Mesendoderm (in vitro differentiated cells): ENCODE results near the gene ABCB11.
"Not testable (repeated sequence)": the region's sequence is repeated elsewhere in the genome, so short reads cannot be mapped to it uniquely, and the experiment has no call there.

Experiments used
- DNase-seq: peaks from one replicate; pipeline ENCODE4 v3.0.0; 2013
- H2AK5ac ChIP-seq: 2 replicates; pipeline ENCODE4 v1.6.1; 2013; ENCODE audit warnings: low read length, inconsistent platforms
- H2BK120ac ChIP-seq: 2 replicates; pipeline ENCODE4 v1.6.1; 2013; ENCODE audit warnings: low read depth, mild to moderate bottlenecking, low read length, moderate library complexity, mixed read lengths
- H2BK15ac ChIP-seq: replicated peaks from 2 replicates; pipeline ENCODE4 v1.6.1; 2013; ENCODE audit warnings: low read depth, mild to moderate bottlenecking, moderate library complexity
- H2BK5ac ChIP-seq: 2 replicates; pipeline ENCODE4 v1.6.1; 2013; ENCODE audit warnings: low read length, inconsistent platforms
- H3K18ac ChIP-seq: 2 replicates; pipeline ENCODE4 v1.6.1; 2013; ENCODE audit warnings: mild to moderate bottlenecking, low read length, mixed read lengths
- H3K23ac ChIP-seq: one replicate; pipeline ENCODE4 v1.6.1; 2013; ENCODE audit warnings: low read length
- H3K27ac ChIP-seq: 2 replicates; pipeline ENCODE4 v1.5.1; 2013; ENCODE audit warnings: low read depth, mild to moderate bottlenecking, inconsistent platforms, low read length, moderate library complexity
- H3K27me3 ChIP-seq: 2 replicates; pipeline ENCODE4 v1.6.1; 2013; ENCODE audit warnings: low read length, control low read depth, mild to moderate bottlenecking, inconsistent platforms; ENCODE audit not compliant: insufficient read depth, poor library complexity
- H3K36me3 ChIP-seq: 2 replicates; pipeline ENCODE4 v1.6.1; 2013; ENCODE audit warnings: low read length, inconsistent platforms; ENCODE audit not compliant: control insufficient read depth, insufficient read depth
- H3K4ac ChIP-seq: one replicate; pipeline ENCODE4 v1.6.1; 2013; ENCODE audit warnings: low read depth, mild to moderate bottlenecking, low read length, moderate library complexity
- H3K4me1 ChIP-seq: 2 replicates; pipeline ENCODE4 v1.6.1; 2013; ENCODE audit warnings: low read depth, low read length, inconsistent platforms; ENCODE audit not compliant: control insufficient read depth
- H3K4me2 ChIP-seq: 2 replicates; pipeline ENCODE4 v1.6.1; 2013; ENCODE audit warnings: low read length
- H3K4me3 ChIP-seq: 2 replicates; pipeline ENCODE4 v1.5.1; 2013; ENCODE audit warnings: mild to moderate bottlenecking, low read length
- H3K56ac ChIP-seq: one replicate; pipeline ENCODE4 v1.6.1; 2013; ENCODE audit warnings: low read length
- H3K79me1 ChIP-seq: 2 replicates; pipeline ENCODE4 v1.6.1; 2013; ENCODE audit warnings: low read length, inconsistent platforms
- H3K79me2 ChIP-seq: 2 replicates; pipeline ENCODE4 v1.6.1; 2013; ENCODE audit warnings: mild to moderate bottlenecking, low read length; ENCODE audit not compliant: control insufficient read depth, insufficient read depth
- H3K9ac ChIP-seq: 2 replicates; pipeline ENCODE4 v1.6.1; 2013; ENCODE audit warnings: low read length, inconsistent platforms
- H4K5ac ChIP-seq: one replicate; pipeline ENCODE4 v1.6.1; 2013; ENCODE audit warnings: low read length
- H4K8ac ChIP-seq: one replicate; pipeline ENCODE4 v1.6.1; 2013; ENCODE audit warnings: low read depth, mild to moderate bottlenecking, control low read depth, low read length, moderate library complexity
- WGBS: extraction: QIAGEN DNeasy Blood & Tissue Kit; methylation state at CpG from one replicate; pipeline ENCODE4 v1.1.7; 2013; ENCODE audit warnings: low lambda C conversion rate, missing lambda C conversion rate; ENCODE audit not compliant: insufficient coverage; ENCODE audit errors: extremely low coverage; 5-methylcytosine and 5-hydroxymethylcytosine counted together

Gene ABCB11

DNA sequence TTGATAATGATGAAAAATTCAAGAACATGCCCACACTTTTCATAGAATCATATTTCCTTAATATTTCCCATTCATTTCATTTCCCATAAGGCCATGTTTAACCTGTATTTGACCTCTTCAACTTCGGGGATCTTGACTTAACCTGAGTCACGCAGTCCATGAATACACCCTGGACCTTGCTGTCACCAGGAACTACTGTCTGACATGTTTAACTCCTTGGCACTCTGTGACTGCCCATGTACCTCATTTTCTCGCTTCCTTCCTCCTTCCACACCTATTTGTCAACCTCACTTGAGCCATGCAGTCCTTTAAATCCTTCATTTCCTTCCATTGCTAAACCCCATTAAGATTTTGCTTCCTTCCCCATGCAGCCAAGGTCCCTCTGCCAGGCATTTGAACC lies 16.3 kb downstream of the ABCB11 start:
- Histone ChIP-seq H3K36me3 (no peaks in the 10 kb centered on the region), H3K4ac (no peak overlapping the region), H2AK5ac (peak overlapping the region; percentile 8), H3K18ac (no peak overlapping the region), H2BK5ac (no peak overlapping the region), H3K4me2 (no peak overlapping the region), H3K27ac (no peak overlapping the region), H3K79me1 (no peaks in the 10 kb centered on the region), H3K4me3 (no peak overlapping the region), H3K56ac (peak overlapping the region; percentile 17), H3K23ac (no peak overlapping the region), H3K27me3 (no peaks in the 10 kb centered on the region), H3K4me1 (peaks cover 10% of the 10 kb centered on the region), H2BK120ac (no peak overlapping the region), H4K8ac (no peak overlapping the region), H4K5ac (no peak overlapping the region), H2BK15ac (no peak overlapping the region), H3K79me2 (no peaks in the 10 kb centered on the region), H3K9ac (no peak overlapping the region)
- DNase-seq, result no peak
- no CpG with 5 or more reads among the region's 3 CpGs for WGBS

GRCh38 chr2:169013628-169014026 lies 17.5 kb downstream of the ABCB11 start:
- no peak overlapping the region for H3K23ac ChIP-seq
- no peak overlapping the region for H3K9ac ChIP-seq
- H3K4me2 ChIP-seq, result no peak overlapping the region
- no peak overlapping the region for H2BK15ac ChIP-seq
- no peak overlapping the region for H3K4me3 ChIP-seq
- no peak overlapping the region for H3K27ac ChIP-seq
- DNase-seq, result no peak
- no peak overlapping the region for H4K8ac ChIP-seq
- no peak overlapping the region for H3K4ac ChIP-seq
- H3K56ac ChIP-seq, result no peak overlapping the region
- H3K27me3 ChIP-seq, result no peaks in the 10 kb centered on the region
- H3K79me2 ChIP-seq, result no peaks in the 10 kb centered on the region
- H2BK120ac ChIP-seq, result no peak overlapping the region
- no peak overlapping the region for H4K5ac ChIP-seq
- no peak overlapping the region for H2AK5ac ChIP-seq
- H3K36me3 ChIP-seq, result no peaks in the 10 kb centered on the region
- H3K79me1 ChIP-seq, result no peaks in the 10 kb centered on the region
- H2BK5ac ChIP-seq, result no peak overlapping the region
- H3K4me1 ChIP-seq, result peaks cover 10% of the 10 kb centered on the region
- no CpG with 5 or more reads among the region's 4 CpGs for WGBS
- H3K18ac ChIP-seq, result no peak overlapping the region

GRCh38 chr2:169012812-169013627 lies 18.1 kb downstream of the ABCB11 start:
- H4K8ac ChIP-seq, result no peak overlapping the region

DNA sequence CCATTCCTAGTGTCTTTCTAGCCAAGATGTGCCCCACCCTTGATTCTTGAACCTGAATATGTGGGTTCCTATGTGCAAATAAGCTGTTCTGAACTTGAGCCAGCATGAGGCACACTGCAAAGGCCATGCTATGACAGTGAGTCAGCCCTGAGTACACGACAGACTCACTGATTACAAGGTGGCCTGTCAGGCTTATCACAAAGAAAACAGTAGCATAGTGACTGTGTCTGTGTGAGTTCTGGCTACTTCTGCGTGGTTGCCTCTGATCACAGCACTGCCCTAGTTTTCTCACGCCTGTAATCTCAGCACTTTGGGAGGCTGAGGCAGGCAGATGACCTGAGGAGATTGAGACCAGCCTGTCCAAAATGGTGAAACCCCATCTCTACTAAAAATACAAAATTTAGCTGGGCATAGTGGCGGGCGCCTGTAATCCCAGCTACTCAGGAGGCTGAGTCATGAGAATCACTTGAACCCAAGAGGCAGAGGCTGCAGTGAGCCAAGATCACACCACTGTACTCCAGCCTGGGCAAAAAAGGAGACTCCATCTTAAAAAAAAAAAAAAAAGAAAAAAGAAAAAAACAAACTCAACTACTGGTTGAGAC lies 18.8 kb downstream of the ABCB11 start:
- H3K27me3 ChIP-seq, H2BK5ac ChIP-seq, H3K79me1 ChIP-seq, H2AK5ac ChIP-seq, H4K8ac ChIP-seq, H3K36me3 ChIP-seq, H3K79me2 ChIP-seq, H3K9ac ChIP-seq, H3K23ac ChIP-seq, H3K27ac ChIP-seq, H3K4me2 ChIP-seq, H4K5ac ChIP-seq, H3K4me3 ChIP-seq, H2BK15ac ChIP-seq, H2BK120ac ChIP-seq, H3K4me1 ChIP-seq, H3K18ac ChIP-seq, H3K56ac ChIP-seq: not testable (repeated sequence)
- H3K4ac ChIP-seq, result peak overlapping the region; percentile 55
- WGBS, result no CpG with 5 or more reads among the region's 5 CpGs
- peak; percentile 92 for DNase-seq

More at GRCh38 chr2:169012812-169013627, 18.1 kb downstream of the ABCB11 start:
- H3K56ac ChIP-seq, result no peak overlapping the region
- H3K27ac ChIP-seq, result no peak overlapping the region
- H2BK15ac ChIP-seq, result no peak overlapping the region
- H3K4ac ChIP-seq, result peak overlapping the region; percentile 55
- no CpG with 5 or more reads among the region's 6 CpGs for WGBS
- no peak overlapping the region for H4K5ac ChIP-seq
- peak overlapping the region; percentile 41 for H3K18ac ChIP-seq
- H3K36me3 ChIP-seq, result no peaks in the 10 kb centered on the region
- no peak overlapping the region for H3K4me2 ChIP-seq
- no peak overlapping the region for H2AK5ac ChIP-seq
- H2BK5ac ChIP-seq, result no peak overlapping the region
- H3K4me3 ChIP-seq, result no peak overlapping the region
- H3K79me1 ChIP-seq, result no peaks in the 10 kb centered on the region
- no peak for DNase-seq
- H3K27me3 ChIP-seq, result no peaks in the 10 kb centered on the region
- no peaks in the 10 kb centered on the region for H3K79me2 ChIP-seq
- H2BK120ac ChIP-seq, result no peak overlapping the region
- H3K4me1 ChIP-seq, result peaks cover 12% of the 10 kb centered on the region
- no peak overlapping the region for H3K23ac ChIP-seq
- no peak overlapping the region for H3K9ac ChIP-seq

GRCh38 chr2:169011698-169012097 lies 19.4 kb downstream of the ABCB11 start:
- WGBS, result no CpG with 5 or more reads among the region's 2 CpGs
- H3K27ac ChIP-seq, result no peak overlapping the region

More at GRCh38 chr2:169011698-169012097, 19.4 kb downstream of the ABCB11 start:
- Histone ChIP-seq H3K4ac (peak overlapping the region; percentile 70), H3K79me1 (no peaks in the 10 kb centered on the region), H2BK120ac (no peak overlapping the region), H3K27me3 (no peaks in the 10 kb centered on the region), H3K36me3 (no peaks in the 10 kb centered on the region), H4K5ac (no peak overlapping the region), H3K56ac (no peak overlapping the region), H3K4me3 (no peak overlapping the region), H2BK5ac (no peak overlapping the region), H3K9ac (no peak overlapping the region), H3K79me2 (no peaks in the 10 kb centered on the region), H3K4me1 (peaks cover 9% of the 10 kb centered on the region), H4K8ac (no peak overlapping the region), H3K18ac (peak overlapping the region; percentile 39), H3K4me2 (no peak overlapping the region), H2AK5ac (no peak overlapping the region), H3K23ac (no peak overlapping the region), H2BK15ac (no peak overlapping the region)
- DNase-seq, result no peak
